ENCODE data around the gene UBE2Z. TPM values are rescaled to one million over a fixed set of nuclear protein-coding genes. Genes with fewer than 3 reads are reported as not detected.

The UBE2Z gene
- total RNA-seq, 2 experiments from 2014 or later: 52.3 to 81.1 TPM

- Histone ChIP-seq H3K36me3 (ENCODE audit: insufficient read depth, low read length) (no peaks in the 10 kb centered on the region), H3K79me2 (ENCODE audit: insufficient read depth, low read depth, low read length) (no peaks in the 10 kb centered on the region), H3K4me2 (ENCODE audit: low read length) (no peak overlapping the region), H3K4me1 (ENCODE audit: insufficient read depth, low read length, poor library complexity, severe bottlenecking) (no peaks in the 10 kb centered on the region), H3K9me2 (ENCODE audit: insufficient read depth, low read length) (no peaks in the 10 kb centered on the region), H3K9me3 (ENCODE audit: low read length) (no peaks in the 10 kb centered on the region), H2AFZ (ENCODE audit: low read length) (no peak overlapping the region), H4K20me1 (ENCODE audit: insufficient read depth, low read length) (no peaks in the 10 kb centered on the region), H3K4me3 (ENCODE audit: low read depth, low read length, poor library complexity, severe bottlenecking) (no peak overlapping the region), H3K27ac (ENCODE audit: low read depth, low read length, poor library complexity, severe bottlenecking) (no peak overlapping the region)
- TF ChIP-seq EZH2phosphoT487 (IDR thresholded peaks at IDR 0.05; ENCODE audit: borderline replicate concordance, low read depth, low read length): no peak
- peak; percentile 97 for TF ChIP-seq CTCF (conservative IDR thresholded peaks at IDR 0.05; ENCODE audit: low read length)
- BruUV-seq (replicated peaks): no TSS peak
- peak; percentile 76 for DNase-seq (ENCODE audit: low spot score)
- intact Hi-C loops (cut with micrococcal nuclease; ENCODE audit: unreplicated experiment): loop anchor here (1.0 to 2.0 kb wide), 5 partner anchors 65 to 208 kb away; no protein-coding TSS in a partner anchor
- CTCF ChIA-PET (ENCODE audit: unreplicated experiment): interaction anchor here (0.7 to 1.8 kb wide), 5 partner anchors 55 to 201 kb away, joined by 3 to 9 read pairs (median 3); no protein-coding TSS in a partner anchor
- POLR2A ChIA-PET: interaction anchor here (0.6 kb wide), 2 partner anchors 63 to 78 kb away, joined by 3 read pairs; no protein-coding TSS in a partner anchor
Measured at GRCh38 chr17:48878920-48879898, 29.0 kb upstream of the UBE2Z start.

GRCh38 chr17:48882272-48882671, 25.9 kb upstream of the UBE2Z start:
- H3K9me3 ChIP-seq (ENCODE audit: low read length): no peaks in the 10 kb centered on the region
- H4K20me1 ChIP-seq (ENCODE audit: insufficient read depth, low read length): no peaks in the 10 kb centered on the region
- H3K79me2 ChIP-seq (ENCODE audit: insufficient read depth, low read depth, low read length): no peaks in the 10 kb centered on the region
- H3K27ac ChIP-seq (ENCODE audit: low read depth, low read length, poor library complexity, severe bottlenecking): no peak overlapping the region
- BruUV-seq (replicated peaks): no TSS peak
- intact Hi-C loops (cut with micrococcal nuclease; ENCODE audit: unreplicated experiment): no loop called here
- H3K4me2 ChIP-seq (ENCODE audit: low read length): no peak overlapping the region
- H3K9me2 ChIP-seq (ENCODE audit: insufficient read depth, low read length): no peaks in the 10 kb centered on the region
- POLR2A ChIA-PET: interaction anchor here (0.6 to 1.4 kb wide), 2 partner anchors 10 to 201 kb away, joined by 3 to 4 read pairs; partner anchors contain the start of gene ATP5MC1
- CTCF ChIA-PET (ENCODE audit: unreplicated experiment): interaction anchor here (0.6 kb wide), 2 partner anchors 158 to 308 kb away, joined by 3 to 6 read pairs; no protein-coding TSS in a partner anchor
- TF ChIP-seq EZH2phosphoT487 (IDR thresholded peaks at IDR 0.05; ENCODE audit: borderline replicate concordance, low read depth, low read length) (no peak), CTCF (conservative IDR thresholded peaks at IDR 0.05; ENCODE audit: low read length) (no peak)
- no peak overlapping the region for H3K4me3 ChIP-seq (ENCODE audit: low read depth, low read length, poor library complexity, severe bottlenecking)
- no peak for DNase-seq (ENCODE audit: low spot score)
- no peak overlapping the region for H2AFZ ChIP-seq (ENCODE audit: low read length)
- no peaks in the 10 kb centered on the region for H3K36me3 ChIP-seq (ENCODE audit: insufficient read depth, low read length)
- H3K4me1 ChIP-seq (ENCODE audit: insufficient read depth, low read length, poor library complexity, severe bottlenecking): no peaks in the 10 kb centered on the region
